HG03175 (cell line): Measurements from ENCODE around the gene LAMA4.
"Not testable (repeated sequence)": the region's sequence is repeated elsewhere in the genome, so short reads cannot be mapped to it uniquely, and the experiment has no call there.

Source experiments
- ATAC-seq: cut with Tn5 transposase; IDR thresholded peaks from one replicate; pipeline ENCODE4 v1.9.1; 2021; ENCODE audit warnings: mild to moderate bottlenecking, moderate library complexity; ENCODE audit not compliant: unreplicated experiment

LAMA4 gene

DNA sequence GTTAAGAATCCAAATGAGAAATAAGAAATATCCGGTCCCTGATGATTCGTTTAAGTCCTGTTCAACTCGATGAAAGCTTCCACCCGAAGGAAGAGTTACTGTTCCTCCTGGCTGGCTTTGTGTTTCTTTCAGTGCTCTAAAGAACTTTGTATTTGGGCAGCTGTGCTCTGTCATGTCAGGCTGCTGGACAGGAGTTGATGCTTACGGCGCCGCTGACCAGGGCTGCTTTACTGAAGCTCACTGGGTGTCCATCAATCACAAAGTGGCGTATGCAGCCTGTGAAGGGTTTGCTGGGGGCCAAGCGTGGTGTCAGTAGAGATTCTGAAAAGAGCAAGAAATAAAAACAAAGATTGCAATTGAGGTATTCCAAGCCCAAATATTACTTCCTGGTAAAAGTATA is 145.1 kb downstream of the LAMA4 start:
- no peak for ATAC-seq

- ATAC-seq, result no peak
These were observed 147.8 kb downstream of the LAMA4 start for GRCh38 chr6:112106562-112106961.

DNA sequence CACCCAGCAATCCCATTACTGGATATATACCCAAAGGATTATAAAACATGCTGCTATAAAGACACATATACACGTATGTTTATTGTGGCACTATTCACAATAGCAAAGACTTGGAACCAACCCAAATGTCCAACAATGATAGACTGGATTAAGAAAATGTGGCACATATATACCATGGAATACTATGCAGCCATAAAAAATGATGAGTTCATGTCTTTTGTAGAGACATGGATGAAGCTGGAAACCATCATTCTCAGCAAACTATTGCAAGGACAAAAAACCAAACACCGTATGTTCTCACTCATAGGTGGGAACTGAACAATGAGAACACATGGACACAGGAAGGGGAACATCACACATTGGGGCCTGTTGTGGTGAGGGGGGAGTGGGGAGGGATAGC is 148.3 kb downstream of the LAMA4 start:
- not testable (repeated sequence) for ATAC-seq

DNA sequence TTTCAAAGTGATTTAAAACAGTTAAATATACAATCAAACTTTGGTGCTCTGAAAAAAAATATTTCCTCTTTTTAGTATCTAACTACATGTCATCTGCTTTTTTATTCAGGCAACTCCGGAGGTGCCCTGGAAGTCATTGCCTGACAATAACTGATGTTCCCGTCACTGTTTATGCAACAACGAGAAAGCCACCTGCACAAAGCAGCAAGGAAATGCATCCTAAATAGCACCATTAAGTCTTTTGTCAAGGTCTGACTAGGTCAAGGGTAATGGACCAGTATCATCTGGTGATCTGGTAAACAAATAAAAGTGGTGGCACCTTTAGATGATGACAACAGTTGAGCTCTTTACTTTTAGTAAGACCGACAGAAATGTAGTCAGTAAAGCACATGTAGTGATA is 153.8 kb downstream of the LAMA4 start:
- ATAC-seq, result no peak

- no peak for ATAC-seq
These were observed 157.5 kb downstream of the LAMA4 start for GRCh38 chr6:112096901-112097300.

DNA sequence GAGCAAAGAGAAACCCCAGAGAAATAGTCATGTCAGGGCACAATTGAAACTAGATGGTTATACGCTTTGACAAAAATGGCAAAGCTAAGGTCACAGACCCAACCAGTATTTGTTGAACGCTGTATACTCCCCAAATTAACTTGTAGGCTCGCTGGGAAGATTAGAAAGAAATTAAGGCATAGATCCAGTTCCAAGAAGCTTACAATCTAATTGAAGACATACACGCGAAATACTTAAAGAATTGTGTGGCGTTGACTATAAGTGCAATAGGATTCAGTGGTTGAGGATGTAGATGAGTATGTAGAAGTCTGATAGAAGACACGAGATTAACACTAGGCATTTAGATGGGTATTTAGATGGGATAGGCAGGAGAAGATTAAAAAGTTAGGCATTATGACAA is 166.5 kb downstream of the LAMA4 start:
- ATAC-seq, result no peak

DNA sequence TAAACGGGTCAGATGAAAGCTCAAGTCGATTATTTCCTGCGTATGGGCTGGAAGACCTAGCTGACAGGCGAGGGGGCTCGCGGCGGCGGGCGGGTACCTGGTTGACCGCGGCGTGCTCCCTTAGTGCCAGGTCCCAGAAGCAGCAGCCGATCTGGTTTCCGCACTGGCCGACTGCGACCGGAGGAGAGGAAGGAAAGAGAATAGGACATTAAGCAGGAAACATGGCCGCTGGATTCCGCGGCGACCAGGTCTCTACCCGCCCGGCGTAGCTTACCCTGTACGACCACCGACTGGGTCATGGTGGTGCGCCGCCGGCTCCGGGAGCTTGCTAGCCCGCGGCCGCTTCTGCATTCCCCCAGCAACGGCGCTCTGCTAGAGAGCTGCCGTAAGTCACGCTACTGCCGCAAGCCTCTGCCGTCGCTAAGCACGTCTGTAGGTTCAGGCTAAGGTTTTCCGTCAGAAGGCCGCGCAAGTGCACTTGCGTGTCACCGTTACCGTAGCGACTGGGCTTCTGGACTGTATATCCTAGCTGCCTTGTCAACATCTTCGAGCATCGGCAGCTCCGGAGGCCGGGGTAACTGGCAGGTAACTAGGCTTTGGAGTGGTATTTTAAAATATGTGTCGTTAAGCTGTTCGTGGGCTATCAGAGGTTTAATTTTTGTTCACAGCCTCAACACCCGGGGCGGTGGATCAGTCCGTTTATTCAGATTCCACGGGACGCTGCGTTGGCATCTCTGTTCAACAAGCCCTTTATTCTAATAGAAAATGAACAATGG is 167.0 kb downstream of the LAMA4 start, which contains the start of the genes FAM229B and TUBE1:
Gene FAM229B (plus strand): TSS at position 456 of the 776 bp plus-strand sequence. CDS start 11,693 bp downstream, outside the sequence.
Gene TUBE1 (minus strand): TSS at position 347 of the 776 bp plus-strand sequence. CDS start 48 bp downstream, at position 299.
- peak; percentile 97 for ATAC-seq

DNA sequence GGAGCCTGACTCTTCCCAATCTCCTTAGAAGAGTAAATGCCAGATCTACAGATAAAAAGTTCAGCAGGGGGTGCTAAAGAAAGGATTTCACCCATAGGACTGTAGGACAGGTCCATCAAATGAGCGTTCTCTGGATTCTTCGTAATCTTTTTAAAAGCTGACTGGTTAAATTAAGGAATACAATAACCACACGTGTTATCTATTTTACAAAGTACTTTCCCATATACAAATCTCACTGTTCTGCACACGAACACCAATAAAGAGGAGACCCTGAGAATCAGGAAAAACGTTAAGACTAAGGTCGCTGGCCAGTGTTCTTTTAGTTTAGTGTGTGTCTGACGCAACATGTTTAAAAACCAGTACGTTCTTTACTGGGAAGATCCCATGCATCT is 167.6 kb downstream of the LAMA4 start:
- peak; percentile 17 for ATAC-seq

- ATAC-seq, result no peak
These were observed 168.9 kb downstream of the LAMA4 start for GRCh38 chr6:112085286-112086065.

DNA sequence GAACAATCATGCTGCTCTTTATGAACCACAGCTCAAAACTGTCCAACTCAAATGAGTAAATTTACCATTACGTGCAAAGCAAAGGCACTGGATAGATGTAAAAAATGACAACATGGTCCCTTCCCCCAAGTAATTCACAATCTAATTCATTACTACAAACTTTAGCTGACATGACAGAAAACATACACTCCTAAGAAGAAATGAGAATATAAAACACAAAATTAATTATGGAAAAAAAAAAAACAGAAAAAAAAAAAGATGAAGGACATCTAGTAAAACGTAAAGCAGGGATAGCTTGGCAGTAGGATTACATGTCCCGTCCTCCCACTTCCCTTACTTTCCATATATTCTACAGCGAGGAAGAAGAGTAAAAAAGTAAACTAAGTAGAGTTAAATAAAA is 172.8 kb downstream of the LAMA4 start:
- no peak for ATAC-seq

DNA sequence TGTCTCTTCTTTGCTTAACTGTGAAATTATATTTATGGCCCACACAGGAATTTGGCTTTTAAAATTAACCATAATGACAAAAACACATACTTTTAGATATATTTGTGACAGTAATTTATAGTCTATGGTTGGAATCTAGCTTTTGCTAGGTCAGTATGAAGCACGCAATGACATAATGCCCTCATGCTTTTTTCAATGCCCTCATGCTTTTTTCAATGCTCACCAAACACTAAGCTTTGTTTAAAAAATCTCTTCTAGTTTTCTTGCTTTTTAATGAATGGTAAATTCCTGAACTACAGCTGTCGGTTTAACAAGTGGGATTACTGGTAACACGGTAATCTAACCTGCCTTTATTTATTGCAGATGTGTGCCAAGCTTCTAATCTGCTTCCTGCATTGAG is 187.8 kb downstream of the LAMA4 start:
- ATAC-seq, result no peak

DNA sequence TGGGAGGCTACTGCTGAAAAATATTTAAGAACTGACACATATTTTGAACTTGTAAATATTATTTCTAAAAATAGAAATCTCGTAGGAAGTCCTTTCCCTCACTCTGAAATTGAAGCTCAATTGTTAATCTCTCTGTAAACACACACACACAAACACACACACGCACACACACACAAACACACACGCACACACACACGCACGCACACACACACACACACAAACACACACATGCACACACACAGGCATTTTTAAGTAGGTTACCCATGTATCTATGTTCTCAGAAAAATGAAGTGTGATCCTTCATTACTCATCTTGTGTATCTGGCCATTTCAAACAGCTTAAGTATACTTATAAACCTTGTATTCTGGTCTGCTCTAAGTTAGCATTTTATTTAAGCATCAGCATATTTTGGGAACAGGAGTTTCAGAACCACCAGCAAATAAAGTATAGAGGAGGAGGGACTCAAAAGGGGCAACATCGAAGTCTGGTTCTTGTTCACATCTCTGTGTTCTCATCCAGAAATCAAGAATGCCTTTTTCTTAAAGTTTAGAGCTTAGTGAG is 188.9 kb downstream of the LAMA4 start:
- no peak for ATAC-seq

- ATAC-seq, result no peak
These were observed 191.4 kb downstream of the LAMA4 start for GRCh38 chr6:112062966-112063365.

GRCh38 chr6:112061605-112062004 is 192.8 kb downstream of the LAMA4 start:
- ATAC-seq, result no peak
